Measurements from ENCODE around the gene ABCB9.
"Not testable (repeated sequence)": the region's sequence is repeated elsewhere in the genome, so short reads cannot be mapped to it uniquely, and the experiment has no call there.

ABCB9 gene

GRCh38 chr12:122944605-122945592, 21.4 kb downstream of the ABCB9 start:
- no peaks in the 10 kb centered on the region for H3K9me3 Mint-ChIP-seq
- no peak overlapping the region for H3K4me3 Mint-ChIP-seq
- DNase-seq (no peak), ATAC-seq (no peak)
- peaks cover 49% of the 10 kb centered on the region for H3K4me1 Mint-ChIP-seq
- H3K27me3 Mint-ChIP-seq, result no peaks in the 10 kb centered on the region
- peak overlapping the region; percentile 35 to 75 for H3K27ac Mint-ChIP-seq

DNA sequence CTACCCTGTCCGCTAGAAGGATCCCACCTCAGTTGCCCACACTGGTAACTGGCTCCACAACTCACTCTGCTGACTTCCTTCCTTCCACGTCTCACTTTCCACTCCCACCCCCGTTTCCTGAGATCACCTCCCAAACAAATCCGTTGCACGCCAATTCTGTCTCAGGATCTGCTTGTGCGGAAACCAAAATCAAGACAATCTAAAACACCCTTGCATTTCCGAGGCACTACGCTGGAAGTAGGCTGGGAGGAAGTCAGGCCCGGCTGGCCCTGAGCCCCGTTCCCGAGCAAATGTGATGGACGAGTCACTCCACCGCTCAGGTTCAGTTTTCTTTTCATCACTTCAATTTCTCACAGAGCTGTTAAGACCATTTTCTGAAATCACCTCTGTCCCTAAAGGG, 23.1 kb downstream of the ABCB9 start:
- peaks cover 46% of the 10 kb centered on the region for H3K4me1 Mint-ChIP-seq
- H3K9me3 Mint-ChIP-seq, result no peaks in the 10 kb centered on the region
- no peak for ATAC-seq
- H3K4me3 Mint-ChIP-seq, result no peak overlapping the region
- H3K27ac Mint-ChIP-seq, result no peak overlapping the region
- DNase-seq, result no peak
- H3K27me3 Mint-ChIP-seq, result no peaks in the 10 kb centered on the region

GRCh38 chr12:122942637-122943036, 23.6 kb downstream of the ABCB9 start:
- Mint-ChIP-seq H3K4me1 (peaks cover 40% of the 10 kb centered on the region), H3K9me3 (no peaks in the 10 kb centered on the region), H3K4me3 (no peak overlapping the region), H3K27ac (no peak overlapping the region), H3K27me3 (no peaks in the 10 kb centered on the region)
- no peak for DNase-seq
- no peak for ATAC-seq

- not testable (repeated sequence) for DNase-seq, ATAC-seq, H3K9me3 Mint-ChIP-seq, H3K27ac Mint-ChIP-seq, H3K4me3 Mint-ChIP-seq, H3K27me3 Mint-ChIP-seq
- peaks cover 27% of the 10 kb centered on the region for H3K4me1 Mint-ChIP-seq
Observed at GRCh38 chr12:122941351-122941750, 24.9 kb downstream of the ABCB9 start.

DNA sequence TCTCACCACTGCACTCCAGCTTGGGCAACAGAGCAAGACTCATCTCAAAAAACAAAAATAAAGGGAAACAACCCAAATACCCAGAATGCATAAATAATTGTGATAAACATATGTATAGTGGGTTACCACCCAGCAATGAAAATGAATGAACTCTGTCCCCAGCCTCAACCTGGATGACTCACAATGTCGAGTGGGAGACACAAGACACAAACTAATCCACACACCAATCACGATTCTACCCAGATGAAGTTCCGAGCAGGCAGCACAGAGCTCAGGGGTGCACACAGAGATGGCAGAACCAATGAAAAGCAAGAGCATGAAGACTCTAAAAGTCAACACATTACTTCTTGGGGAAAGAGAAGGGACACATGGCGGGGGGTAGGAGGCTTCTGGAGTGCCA, 27.1 kb downstream of the ABCB9 start:
- no peak for DNase-seq
- no peak overlapping the region for H3K4me3 Mint-ChIP-seq
- no peak for ATAC-seq
- H3K4me1 Mint-ChIP-seq, result peaks cover 12% of the 10 kb centered on the region
- H3K27me3 Mint-ChIP-seq, result no peaks in the 10 kb centered on the region
- no peaks in the 10 kb centered on the region for H3K9me3 Mint-ChIP-seq
- H3K27ac Mint-ChIP-seq, result peak overlapping the region in 1 of 2 donors; percentile 69

DNA sequence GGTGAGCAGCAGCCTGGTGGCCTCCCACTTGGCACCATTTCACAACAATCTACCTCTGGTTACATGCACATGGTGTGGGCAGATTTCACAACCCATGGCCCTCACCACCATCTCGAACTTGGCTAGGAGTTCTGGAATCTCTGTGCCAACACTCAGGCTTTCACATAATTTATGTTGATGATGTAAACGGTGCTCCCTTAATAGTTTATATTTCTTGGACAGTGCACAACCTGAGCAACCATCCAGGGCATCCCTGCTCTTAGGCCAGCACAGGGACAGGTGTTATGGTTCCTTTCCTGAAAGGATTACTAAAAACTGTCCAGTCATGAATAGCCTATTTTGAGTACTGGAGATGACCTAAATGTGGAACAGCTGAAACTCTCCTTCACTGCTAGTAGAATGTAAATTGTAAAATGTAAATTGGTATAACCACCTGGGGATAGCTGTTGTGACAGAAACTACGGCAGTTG, 28.6 kb downstream of the ABCB9 start:
- Mint-ChIP-seq H3K9me3 (no peaks in the 10 kb centered on the region), H3K27me3 (no peaks in the 10 kb centered on the region), H3K27ac (peak overlapping the region in 1 of 2 donors; percentile 20), H3K4me1 (peaks cover under 1% of the 10 kb centered on the region), H3K4me3 (no peak overlapping the region)
- DNase-seq (no peak), ATAC-seq (no peak)

DNA sequence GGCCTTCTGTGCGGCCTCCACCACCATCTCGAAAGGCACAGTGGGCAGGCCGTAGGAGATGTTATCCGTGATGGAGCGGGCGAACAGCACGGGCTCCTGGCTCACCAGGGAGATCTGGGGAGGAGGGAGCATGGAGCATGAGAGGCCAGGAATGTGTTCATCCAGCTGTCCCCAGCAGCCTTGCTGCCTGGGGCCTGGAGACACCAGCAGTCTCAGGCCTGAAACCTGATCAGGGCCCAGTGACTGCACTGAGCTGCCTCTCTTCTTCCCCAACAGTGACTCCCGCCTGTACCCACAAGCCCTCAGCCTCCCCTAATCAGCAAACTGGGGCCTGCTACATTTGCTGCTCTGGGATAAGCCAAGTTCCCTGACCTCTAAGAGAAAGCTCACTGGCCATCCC, 30.9 kb downstream of the ABCB9 start:
- Mint-ChIP-seq H3K4me1 (no peaks in the 10 kb centered on the region), H3K4me3 (no peak overlapping the region), H3K9me3 (no peaks in the 10 kb centered on the region), H3K27me3 (no peaks in the 10 kb centered on the region), H3K27ac (no peak overlapping the region)
- ATAC-seq (no peak), DNase-seq (no peak)

DNA sequence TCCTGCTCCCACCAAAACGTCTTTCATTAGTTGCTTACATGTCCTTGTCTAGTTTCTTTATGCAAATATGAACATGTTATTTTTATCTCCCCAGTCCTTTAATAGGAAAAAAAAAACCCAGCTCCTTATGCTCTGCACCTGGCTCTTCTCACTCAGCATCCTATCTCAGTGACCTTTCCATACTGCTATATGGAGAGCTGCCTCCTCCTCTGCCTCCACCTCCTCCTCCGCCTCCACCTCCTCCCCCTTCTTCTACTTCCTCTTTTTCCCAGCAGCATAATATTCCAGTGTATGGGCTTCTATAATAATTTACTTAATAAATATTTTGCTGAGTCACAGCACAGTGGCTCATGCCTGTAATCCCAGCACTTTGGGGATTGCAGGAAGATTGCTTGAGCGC, 31.5 kb downstream of the ABCB9 start:
- H3K27me3 Mint-ChIP-seq, result no peaks in the 10 kb centered on the region
- H3K4me3 Mint-ChIP-seq, result no peak overlapping the region
- no peaks in the 10 kb centered on the region for H3K4me1 Mint-ChIP-seq
- no peak overlapping the region for H3K27ac Mint-ChIP-seq
- H3K9me3 Mint-ChIP-seq, result no peaks in the 10 kb centered on the region
- DNase-seq (no peak), ATAC-seq (no peak)

GRCh38 chr12:122932207-122932606, 34.1 kb downstream of the ABCB9 start:
- ATAC-seq (no peak), DNase-seq (no peak)
- Mint-ChIP-seq H3K9me3 (no peaks in the 10 kb centered on the region), H3K27me3 (no peaks in the 10 kb centered on the region), H3K4me1 (peaks cover 9% of the 10 kb centered on the region), H3K27ac (no peak overlapping the region), H3K4me3 (no peak overlapping the region)

- no peak for ATAC-seq
- H3K9me3 Mint-ChIP-seq, result no peaks in the 10 kb centered on the region
- H3K27ac Mint-ChIP-seq, result no peak overlapping the region
- no peak for DNase-seq
- peaks cover 17% of the 10 kb centered on the region for H3K4me1 Mint-ChIP-seq
- no peak overlapping the region for H3K4me3 Mint-ChIP-seq
- no peaks in the 10 kb centered on the region for H3K27me3 Mint-ChIP-seq
Observed at GRCh38 chr12:122929812-122930211, 36.5 kb downstream of the ABCB9 start.

GRCh38 chr12:122929148-122929538, 37.1 kb downstream of the ABCB9 start:
- Mint-ChIP-seq H3K4me3 (no peak overlapping the region), H3K27ac (no peak overlapping the region), H3K4me1 (peaks cover 17% of the 10 kb centered on the region), H3K27me3 (no peaks in the 10 kb centered on the region), H3K9me3 (no peaks in the 10 kb centered on the region)
- no peak for DNase-seq
- peak; percentile 49 for ATAC-seq

GRCh38 chr12:122928404-122929147, 37.7 kb downstream of the ABCB9 start:
- H3K27me3 Mint-ChIP-seq, result no peaks in the 10 kb centered on the region
- no peak overlapping the region for H3K27ac Mint-ChIP-seq
- H3K9me3 Mint-ChIP-seq, result no peaks in the 10 kb centered on the region
- ATAC-seq, result peak; percentile 18
- no peak overlapping the region for H3K4me3 Mint-ChIP-seq
- no peak for DNase-seq
- H3K4me1 Mint-ChIP-seq, result peaks cover 17% of the 10 kb centered on the region

DNA sequence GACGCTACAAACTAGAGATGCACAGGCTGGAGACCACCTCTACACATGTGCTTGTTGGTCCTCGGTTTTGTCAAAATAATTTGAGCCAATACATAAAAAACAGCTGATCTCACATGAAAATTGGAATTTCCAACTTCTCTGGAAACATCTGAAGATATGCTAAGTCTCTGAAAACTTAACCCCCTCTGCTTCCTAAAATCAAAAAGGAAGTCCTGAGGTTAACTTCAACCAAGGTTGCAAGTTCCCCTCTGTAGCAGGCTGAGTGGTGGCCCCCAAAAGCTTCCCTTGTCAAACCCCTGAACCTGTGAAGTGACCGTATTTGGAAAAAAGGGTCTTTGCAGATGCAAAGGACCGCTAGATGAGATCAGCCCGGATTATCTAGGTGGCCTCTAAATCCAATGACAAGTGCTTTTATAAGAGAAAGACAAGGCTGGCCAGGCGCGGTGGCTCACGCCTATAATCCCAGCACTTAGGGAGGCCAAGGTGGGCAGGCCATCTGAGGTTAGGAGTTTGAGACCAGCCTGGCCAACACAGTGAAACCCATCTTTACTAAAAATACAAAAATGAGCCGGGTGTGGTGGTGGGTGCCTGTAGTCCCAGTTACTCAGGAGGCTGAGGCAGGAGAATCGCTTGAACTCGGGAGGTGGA, 38.4 kb downstream of the ABCB9 start:
- ATAC-seq, result no peak
- Mint-ChIP-seq H3K4me1 (peaks cover 17% of the 10 kb centered on the region), H3K9me3 (no peaks in the 10 kb centered on the region), H3K27ac (no peak overlapping the region), H3K27me3 (no peaks in the 10 kb centered on the region), H3K4me3 (no peak overlapping the region)
- no peak for DNase-seq

DNA sequence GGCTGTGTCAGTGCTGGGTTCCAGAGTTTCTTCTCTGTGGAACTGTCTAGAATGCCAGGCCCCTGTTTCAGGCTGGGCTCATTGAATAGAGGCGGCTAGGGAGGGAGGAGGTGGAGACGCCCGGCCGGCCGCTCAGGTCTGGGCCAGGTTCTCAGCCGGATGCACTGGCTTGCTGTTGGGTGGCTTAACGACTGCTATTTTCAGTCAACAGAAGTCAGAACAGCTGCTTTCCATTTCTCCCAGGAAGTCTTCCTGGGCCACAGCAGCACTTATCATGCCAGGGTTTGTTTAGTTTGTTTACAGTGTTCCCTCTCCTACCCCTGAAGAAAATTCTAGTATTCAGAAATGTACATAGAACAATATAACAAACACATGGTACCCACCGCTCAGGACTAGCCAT, 44.3 kb downstream of the ABCB9 start:
- ATAC-seq (no peak), DNase-seq (no peak)
- Mint-ChIP-seq H3K27me3 (no peaks in the 10 kb centered on the region), H3K27ac (no peak overlapping the region), H3K4me3 (no peak overlapping the region), H3K4me1 (peaks cover 6% of the 10 kb centered on the region), H3K9me3 (no peaks in the 10 kb centered on the region)

GRCh38 chr12:122920687-122921086, 45.6 kb downstream of the ABCB9 start:
- Mint-ChIP-seq H3K9me3 (no peaks in the 10 kb centered on the region), H3K27me3 (no peaks in the 10 kb centered on the region), H3K4me1 (peaks cover 7% of the 10 kb centered on the region), H3K27ac (no peak overlapping the region), H3K4me3 (no peak overlapping the region)
- ATAC-seq (no peak), DNase-seq (no peak)

DNA sequence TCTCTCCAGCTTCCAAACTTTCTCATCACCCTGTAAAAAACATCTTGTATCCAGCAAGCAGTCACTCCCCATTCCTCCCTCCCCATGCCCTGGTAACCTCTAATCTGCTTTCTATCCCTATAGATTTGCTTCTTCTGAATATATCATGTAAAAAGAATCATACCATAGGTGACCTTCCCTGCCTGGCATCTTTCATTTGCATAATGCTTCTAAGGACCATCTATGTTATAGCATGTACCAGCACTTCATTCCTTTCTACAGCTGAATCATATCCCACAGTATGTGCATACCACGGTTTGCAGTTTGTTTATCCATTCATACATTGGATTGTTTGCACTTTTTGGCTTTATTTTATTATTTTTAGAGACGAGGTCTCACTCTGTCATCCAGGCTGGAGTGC, 47.4 kb downstream of the ABCB9 start:
- Mint-ChIP-seq H3K9me3 (no peaks in the 10 kb centered on the region), H3K4me3 (no peak overlapping the region), H3K27me3 (no peaks in the 10 kb centered on the region), H3K27ac (no peak overlapping the region), H3K4me1 (peaks cover 7% of the 10 kb centered on the region)
- ATAC-seq (no peak), DNase-seq (no peak)
